Measurements from ENCODE around the gene KRCC1.

GRCh38 chr2:88057437-88057844 lies 1.9 kb upstream of the KRCC1 start:
- TF ChIP-seq ZNF121 (CRISPR knock-in tag; conservative IDR thresholded peaks at IDR 0.05) (no peak), EP300 (IDR thresholded peaks at IDR 0.05; ENCODE audit: low read length) (peak; percentile 88), CEBPB (tag; IDR thresholded peaks at IDR 0.05) (peak; percentile 96), PATZ1 (CRISPR knock-in tag; IDR thresholded peaks at IDR 0.05; ENCODE audit: borderline replicate concordance) (no peak), CREM (IDR thresholded peaks at IDR 0.05; ENCODE audit: low read depth) (peak; percentile 44; the same call in 1 of the 2 replicates), YY1 (IDR thresholded peaks at IDR 0.05; ENCODE audit: borderline replicate concordance in 1 of 3, control insufficient read depth in 1 of 3, extremely low read depth in 1 of 3, insufficient read depth in 3 of 3, insufficient read length in 1 of 3, insufficient replicate concordance in 2 of 3, low read depth in 1 of 3, low read length in 2 of 3) (peak in 1 of 3 experiments; percentile 10), ZNF133 (CRISPR knock-in tag; IDR thresholded peaks at IDR 0.05) (no peak), SP2 (IDR thresholded peaks at IDR 0.05; ENCODE audit: extremely low read depth, low read depth, low read length, poor library complexity, severe bottlenecking) (no peak), HMG20B (CRISPR knock-in tag; IDR thresholded peaks at IDR 0.05) (no peak), KDM5B (IDR thresholded peaks at IDR 0.05; ENCODE audit: insufficient replicate concordance, low read depth, low read length) (no peak), ZNF764 (CRISPR knock-in tag; IDR thresholded peaks at IDR 0.05; ENCODE audit: low read depth) (no peak), EHMT2 (IDR thresholded peaks at IDR 0.05) (peak; percentile 66; the same call in 1 of the 2 replicates), GATAD2B (IDR thresholded peaks at IDR 0.05; ENCODE audit: borderline replicate concordance) (no peak), CEBPG (CRISPR knock-in tag; IDR thresholded peaks at IDR 0.05) (no peak), CEBPG (tag; conservative IDR thresholded peaks at IDR 0.05 in 1 of 2, IDR thresholded peaks at IDR 0.05 in 1 of 2) (peak in 1 of 2 experiments; percentile 76; a peak in 3 of 4 replicates)
